H7 (cell line): ENCODE measurements around the gene TSPO2. TPM values are rescaled to one million over a fixed set of nuclear protein-coding genes. Genes with fewer than 3 reads are reported as not detected.

Experiments used
- DNase-seq: peaks from one replicate; pipeline ENCODE4 v3.0.0; 2012
- H3K27me3 ChIP-seq: 2 replicates; pipeline ENCODE4 v1.6.0; 2011; ENCODE audit warnings: mild to moderate bottlenecking, low read length; ENCODE audit not compliant: control insufficient read depth, insufficient read depth
- H3K36me3 ChIP-seq: replicated peaks from 2 replicates; pipeline ENCODE4 v1.5.1; 2011; ENCODE audit warnings: low read length; ENCODE audit not compliant: control insufficient read depth, insufficient read depth
- H3K4me3 ChIP-seq: 2 replicates; pipeline ENCODE4 v1.5.1; 2011; ENCODE audit warnings: low read depth, mild to moderate bottlenecking, control low read depth, low read length, moderate library complexity; ENCODE audit not compliant: insufficient read depth
- total RNA-seq: library from RNA; depleted of rRNA; stranded (reverse); fragments of >200 nt; shearing (Covaris generic); gene quantifications from 2 replicates; pipeline ENCODE4 v1.2.3, GENCODE V29; 2014; rRNA removed

The TSPO2 gene
- total RNA-seq, 1 experiment from 2014 or later = not detected

GRCh38 chr6:41090841-41091761 lies 48.8 kb downstream of the TSPO2 start:
- H3K27me3 ChIP-seq = no peaks in the 10 kb centered on the region
- DNase-seq = no peak
- peaks cover 46% of the 10 kb centered on the region for H3K36me3 ChIP-seq
- no peak overlapping the region for H3K4me3 ChIP-seq

GRCh38 chr6:41092421-41093140 lies 50.3 kb downstream of the TSPO2 start:
- Histone ChIP-seq H3K4me3 (no peak overlapping the region), H3K36me3 (peaks cover 57% of the 10 kb centered on the region), H3K27me3 (no peaks in the 10 kb centered on the region)
- DNase-seq = peak; percentile 22

- no peak overlapping the region for H3K4me3 ChIP-seq
- no peak for DNase-seq
- no peaks in the 10 kb centered on the region for H3K27me3 ChIP-seq
- H3K36me3 ChIP-seq = peaks cover 61% of the 10 kb centered on the region
These were observed 51.5 kb downstream of the TSPO2 start for GRCh38 chr6:41093729-41094128.

Other genes starting within 250 kb of the TSPO2 start
- 4.2 and 4.3 TPM in 2 replicates for gene UNC5CL, start 3.2 kb upstream of the TSPO2 start, total RNA-seq
- gene APOBEC2, start 10.7 kb downstream of the TSPO2 start, total RNA-seq = 0.14 TPM in 1 of 2 replicates, not detected in the other
- gene OARD1, start 29.9 kb downstream of the TSPO2 start, total RNA-seq = 15.3 and 23.2 TPM in 2 replicates
- 12.1 and 20.0 TPM in 2 replicates for gene NFYA, start 30.5 kb downstream of the TSPO2 start, total RNA-seq
- gene TREML1, start 111.9 kb downstream of the TSPO2 start, total RNA-seq = not detected in 2 replicates
- gene TREM2, start 120.6 kb downstream of the TSPO2 start, total RNA-seq = not detected in 2 replicates
- gene TREML2, start 158.7 kb downstream of the TSPO2 start, total RNA-seq = not detected in 2 replicates
- gene TREML4, start 185.9 kb downstream of the TSPO2 start, total RNA-seq = not detected in 2 replicates
- not detected in 2 replicates for gene TREM1, start 244.2 kb downstream of the TSPO2 start, total RNA-seq